Fibroblast of skin of right biceps (primary cell): ENCODE results near the gene SPDYE17.
A peak's percentile ranks its signal among the peaks of the same experiment; 100 is the strongest.
"Not testable (repeated sequence)": the region's sequence is repeated elsewhere in the genome, so short reads cannot be mapped to it uniquely, and the experiment has no call there.

Source experiments
- DNase-seq: peaks from one replicate; pipeline ENCODE4 v3.0.0-alpha.2; 2013

The SPDYE17 gene, protein sequence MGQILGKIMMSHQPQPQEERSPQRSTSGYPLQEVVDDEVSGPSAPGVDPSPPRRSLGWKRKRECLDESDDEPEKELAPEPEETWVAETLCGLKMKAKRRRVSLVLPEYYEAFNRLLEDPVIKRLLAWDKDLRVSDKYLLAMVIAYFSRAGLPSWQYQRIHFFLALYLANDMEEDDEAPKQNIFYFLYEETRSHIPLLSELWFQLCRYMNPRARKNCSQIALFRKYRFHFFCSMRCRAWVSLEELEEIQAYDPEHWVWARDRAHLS

DNA sequence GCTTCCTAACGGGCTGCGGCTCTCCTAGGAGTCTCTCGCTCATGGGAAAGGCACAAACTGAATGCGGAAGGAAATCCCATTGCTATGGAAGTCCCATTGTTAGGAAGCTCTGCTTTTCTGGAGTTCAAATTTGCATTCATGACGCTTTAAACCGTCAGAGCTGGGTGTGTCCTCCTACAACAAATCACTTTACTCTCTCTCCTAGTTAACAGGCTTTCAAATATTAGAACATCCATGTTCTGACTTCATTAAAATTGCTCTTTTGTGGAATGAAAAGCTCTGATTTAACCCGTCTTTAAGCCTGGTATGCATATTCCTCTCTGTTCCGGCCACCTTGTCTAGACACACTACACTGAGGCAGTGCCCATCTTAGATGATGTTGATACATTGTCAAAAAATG, at the start of gene SPDYE17:
SPDYE17 (minus strand) TSS at position 101 of the 400 bp plus-strand sequence. CDS start 1,791 bp downstream, outside the sequence.
- not testable (repeated sequence) for DNase-seq

DNA sequence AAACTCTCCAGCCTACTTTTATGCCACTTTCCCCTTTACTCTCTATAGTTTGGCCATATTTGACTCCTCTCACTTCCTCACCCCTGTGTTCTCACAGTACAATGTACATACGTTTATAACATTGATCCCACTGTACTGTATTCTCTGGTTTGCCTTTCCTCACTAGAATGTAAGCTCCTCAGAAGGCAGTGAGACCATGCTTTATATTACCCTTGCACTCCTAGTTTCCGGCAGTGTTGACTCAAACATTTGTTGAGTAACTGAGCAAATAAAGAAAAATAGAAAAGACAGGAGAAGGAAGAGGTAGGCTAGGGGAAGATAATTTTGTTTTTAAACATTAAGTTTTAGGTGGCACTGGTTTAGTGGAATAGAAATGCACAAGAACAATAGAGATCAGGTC, 48.1 kb upstream of the SPDYE17 start:
- not testable (repeated sequence) for DNase-seq

DNA sequence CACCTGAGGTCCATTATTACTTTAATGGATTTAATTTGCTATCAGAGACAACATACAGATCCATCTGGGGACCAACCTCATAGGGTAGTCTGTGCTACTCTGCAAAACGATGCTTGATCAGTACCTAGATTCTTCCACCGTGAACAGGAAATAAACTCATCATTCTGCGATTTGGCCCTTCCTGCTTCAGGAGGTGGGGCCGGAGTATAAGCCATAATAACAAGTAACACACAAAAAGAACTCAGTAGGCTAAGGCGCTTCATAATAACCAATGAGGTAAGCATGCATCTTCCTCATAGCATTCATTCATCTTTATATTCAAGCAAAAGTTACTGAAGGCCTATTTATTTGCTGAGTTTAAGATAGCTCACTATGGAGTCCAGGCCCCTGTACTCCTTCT, 47.5 kb upstream of the SPDYE17 start:
- not testable (repeated sequence) for DNase-seq

DNA sequence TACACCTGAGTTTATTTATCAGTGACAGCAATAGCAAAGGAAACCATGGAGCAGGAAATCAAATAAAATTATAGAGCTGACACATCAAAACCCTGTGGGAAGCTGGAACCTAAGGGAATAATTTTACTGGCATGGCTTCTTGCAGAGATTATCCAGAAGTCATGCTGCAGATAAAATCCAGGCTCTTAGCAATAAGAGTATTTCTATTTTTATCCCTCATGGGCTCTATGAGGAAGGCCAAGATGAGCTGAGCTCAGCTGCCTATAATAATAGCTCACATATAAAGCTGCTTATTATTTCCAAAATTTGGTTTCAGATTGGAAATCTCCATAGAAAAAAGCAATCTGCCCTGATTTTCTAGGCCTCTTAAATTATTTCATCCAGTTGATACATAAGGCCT, 47.0 kb upstream of the SPDYE17 start:
- not testable (repeated sequence) for DNase-seq

DNA sequence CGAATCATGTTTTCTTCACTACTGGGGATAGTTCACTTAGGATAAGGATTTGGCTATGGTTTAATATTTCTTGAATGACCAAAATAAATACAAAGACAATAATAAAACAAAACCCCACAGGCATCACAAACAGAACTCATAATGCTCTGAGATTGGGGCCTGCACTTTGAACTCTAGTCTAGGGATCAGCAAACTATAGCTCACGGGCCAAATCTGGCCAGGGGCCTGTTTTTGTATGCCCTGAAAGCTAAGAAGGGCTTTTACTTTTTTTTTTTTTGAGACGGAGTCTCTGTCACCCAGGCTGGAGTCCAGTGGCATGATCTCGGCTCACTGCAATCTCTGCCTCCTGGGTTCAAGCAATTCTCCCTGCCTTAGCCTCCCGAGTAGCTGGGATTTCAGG, 44.9 kb upstream of the SPDYE17 start:
- not testable (repeated sequence) for DNase-seq

DNA sequence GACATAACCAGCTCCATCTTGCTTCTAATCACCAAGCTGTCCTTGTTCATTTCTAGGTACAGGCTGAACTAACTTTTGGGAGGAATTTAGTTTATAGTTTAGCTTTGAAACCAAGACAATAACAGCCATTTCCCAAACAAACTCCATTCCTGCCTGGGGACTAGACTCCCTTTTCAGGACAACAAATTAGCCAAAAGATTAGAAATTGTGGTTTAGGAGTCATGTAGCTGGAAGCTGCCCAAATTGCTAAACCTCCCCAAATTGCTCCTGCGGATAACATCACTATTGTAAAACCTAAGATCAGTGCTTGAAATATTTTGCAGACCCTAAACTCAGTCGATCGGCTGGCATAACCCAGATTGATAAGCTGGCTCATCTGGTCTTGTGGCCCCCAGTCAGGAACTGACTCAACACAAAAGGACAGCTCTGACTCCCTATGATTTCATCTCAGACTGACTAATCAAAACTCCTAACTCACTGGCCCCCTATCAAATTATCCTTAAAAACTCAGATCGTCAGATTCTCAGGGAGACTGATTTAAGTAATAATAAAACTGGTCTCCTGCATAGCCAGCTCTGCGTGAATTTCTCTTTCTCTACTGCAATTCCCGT, 42.7 kb upstream of the SPDYE17 start:
- DNase-seq: peak; percentile 22

DNA sequence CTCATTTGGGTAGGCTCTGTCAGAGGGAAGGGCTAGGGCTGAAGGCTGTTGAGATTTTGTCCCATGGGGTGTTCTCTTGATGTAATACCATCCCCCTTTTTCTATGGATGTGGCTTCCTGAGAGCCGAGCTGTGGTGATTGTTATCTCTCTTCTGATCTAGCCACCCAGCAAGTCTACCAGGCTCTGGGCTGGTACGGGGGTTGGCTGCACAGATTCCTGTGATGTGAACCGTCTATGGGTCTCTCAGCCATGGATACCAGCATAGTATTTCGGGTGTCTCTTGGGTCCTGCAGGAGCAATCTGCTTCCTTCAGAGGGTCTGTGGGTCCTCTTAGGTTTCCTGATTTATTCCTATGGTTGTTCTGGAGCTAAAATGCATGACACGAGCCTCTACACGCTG, 38.9 kb upstream of the SPDYE17 start:
- DNase-seq: not testable (repeated sequence)

DNA sequence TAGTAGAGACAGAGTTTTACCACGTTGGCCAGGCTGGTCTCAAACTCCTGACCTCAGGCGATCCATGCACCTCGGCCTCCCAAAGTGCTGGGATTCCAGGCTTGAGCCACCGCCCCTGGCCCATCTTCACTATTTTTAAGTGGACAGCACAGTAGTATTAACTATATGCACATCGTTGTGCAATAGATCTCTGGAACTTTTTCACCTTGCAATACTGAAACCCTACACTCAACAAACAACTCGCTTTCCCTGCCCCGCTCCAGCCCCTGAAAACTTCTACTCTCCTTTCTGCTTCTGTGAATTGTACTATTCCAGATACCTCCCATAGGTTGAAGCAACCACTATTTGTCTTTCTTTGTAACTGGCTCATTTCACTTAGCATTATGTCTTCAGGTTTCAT, 33.7 kb upstream of the SPDYE17 start:
- DNase-seq: not testable (repeated sequence)

DNA sequence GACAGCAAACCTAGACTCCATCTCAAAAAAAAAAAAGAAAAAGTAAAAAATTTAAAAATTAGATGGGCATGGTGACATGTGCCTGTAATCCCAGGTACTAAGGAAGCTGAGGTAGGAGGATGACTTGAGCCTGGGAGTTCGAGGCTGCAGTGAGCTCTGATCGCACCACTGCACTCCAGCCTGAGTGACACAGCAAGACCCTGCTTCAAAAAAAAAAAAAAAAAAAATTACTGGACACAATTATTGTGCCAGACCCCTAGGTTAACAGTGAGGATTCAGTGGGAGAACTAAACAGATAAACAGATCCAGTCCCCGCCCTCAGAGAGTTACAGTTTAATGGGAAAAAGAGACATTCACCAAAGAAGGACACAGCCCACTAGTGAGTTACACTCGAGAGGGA, 31.6 kb upstream of the SPDYE17 start:
- DNase-seq: not testable (repeated sequence)

DNA sequence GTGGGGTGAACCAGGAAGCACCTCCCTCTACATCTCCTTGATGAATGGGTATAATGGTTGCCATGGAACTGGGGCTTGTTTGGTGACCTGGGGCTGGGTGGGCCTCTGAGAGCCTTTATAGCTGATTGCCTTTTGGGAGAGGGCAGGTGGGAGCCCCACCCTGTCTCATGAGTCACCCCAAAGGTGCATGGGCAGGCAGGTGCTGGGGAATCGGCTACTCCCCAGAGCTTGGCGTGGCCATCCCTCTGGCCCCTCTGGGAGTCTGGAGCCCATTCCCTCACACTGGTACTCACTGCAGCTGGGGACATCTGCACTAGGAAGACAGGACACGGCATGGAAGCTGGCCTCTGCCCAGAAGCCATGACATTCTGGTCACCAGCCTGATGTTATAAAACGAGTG, 30.4 kb upstream of the SPDYE17 start, which contains the start of gene SPDYE18:
SPDYE18 (minus strand) TSS at position 2 of the 400 bp plus-strand sequence. CDS start 2,046 bp downstream, outside the sequence.
- not testable (repeated sequence) for DNase-seq

DNA sequence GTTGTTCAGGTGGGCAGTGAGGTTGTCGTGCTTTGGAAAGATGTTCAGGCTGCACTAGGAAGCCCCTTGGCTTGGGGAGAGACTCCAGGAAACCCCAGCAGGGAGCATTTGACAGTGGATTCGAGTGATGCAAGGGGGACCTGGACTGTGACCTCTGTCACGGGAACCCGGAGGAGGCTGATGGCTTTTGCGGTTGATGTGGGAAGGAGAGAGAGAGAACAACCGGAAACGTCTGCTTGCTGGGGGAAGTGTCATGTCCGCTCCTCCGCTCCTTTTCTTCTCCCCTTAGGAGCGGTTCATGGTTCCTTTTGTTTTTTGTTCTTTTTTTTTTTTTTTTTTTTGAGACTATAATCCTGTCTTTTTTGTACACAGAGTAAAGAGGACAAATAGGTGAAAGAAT, 5.8 kb downstream of the SPDYE17 start:
- DNase-seq: not testable (repeated sequence)

DNA sequence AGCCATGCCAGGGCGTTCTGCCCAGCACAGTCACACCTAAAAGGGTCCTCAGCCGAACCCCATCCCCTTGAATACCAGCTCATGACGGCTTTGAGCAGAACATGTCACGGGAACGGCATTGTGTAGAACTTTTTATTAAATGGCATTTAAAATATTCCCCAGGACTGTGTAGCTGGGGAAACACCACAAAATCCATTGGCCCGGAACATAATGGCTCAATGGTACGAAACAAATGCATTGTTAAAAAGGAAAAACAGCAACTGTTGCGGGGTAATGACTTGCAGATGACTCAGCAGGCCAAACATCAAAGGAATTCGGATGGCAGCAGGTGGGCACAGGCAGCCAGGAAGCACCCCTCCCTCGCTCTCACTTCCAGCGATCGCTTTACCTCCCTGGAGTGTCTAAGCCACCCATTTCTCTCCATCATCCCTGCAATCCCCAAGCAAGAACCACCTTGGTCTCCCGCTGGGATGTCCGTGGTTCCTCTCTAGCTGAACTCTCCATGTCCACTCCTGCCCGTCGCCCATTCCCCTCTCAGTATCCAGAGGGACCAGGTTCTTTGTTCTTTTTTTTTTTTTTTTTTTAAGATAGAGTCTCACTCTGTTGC, 22.0 kb downstream of the SPDYE17 start:
- peak; percentile 24 for DNase-seq

DNA sequence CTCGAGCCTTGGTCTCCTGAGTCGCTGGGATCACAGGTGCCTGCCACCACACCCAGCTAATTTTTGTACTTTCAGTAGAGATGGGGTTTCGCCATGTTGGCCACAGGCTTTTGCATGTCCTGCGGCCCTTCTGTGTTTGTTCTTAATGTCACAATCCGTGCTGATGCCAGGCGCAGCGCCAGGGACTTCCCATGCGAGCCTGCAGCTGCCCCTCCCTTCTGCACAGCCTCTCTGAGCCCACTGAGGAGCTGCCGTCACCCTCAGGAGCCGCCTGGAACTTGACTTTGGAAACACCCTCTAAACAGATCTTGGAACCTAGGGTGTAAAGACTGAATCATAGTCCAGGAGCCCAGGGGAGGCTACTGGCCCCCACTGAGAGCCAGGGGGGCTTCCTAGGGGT, 24.2 kb downstream of the SPDYE17 start:
- not testable (repeated sequence) for DNase-seq

DNA sequence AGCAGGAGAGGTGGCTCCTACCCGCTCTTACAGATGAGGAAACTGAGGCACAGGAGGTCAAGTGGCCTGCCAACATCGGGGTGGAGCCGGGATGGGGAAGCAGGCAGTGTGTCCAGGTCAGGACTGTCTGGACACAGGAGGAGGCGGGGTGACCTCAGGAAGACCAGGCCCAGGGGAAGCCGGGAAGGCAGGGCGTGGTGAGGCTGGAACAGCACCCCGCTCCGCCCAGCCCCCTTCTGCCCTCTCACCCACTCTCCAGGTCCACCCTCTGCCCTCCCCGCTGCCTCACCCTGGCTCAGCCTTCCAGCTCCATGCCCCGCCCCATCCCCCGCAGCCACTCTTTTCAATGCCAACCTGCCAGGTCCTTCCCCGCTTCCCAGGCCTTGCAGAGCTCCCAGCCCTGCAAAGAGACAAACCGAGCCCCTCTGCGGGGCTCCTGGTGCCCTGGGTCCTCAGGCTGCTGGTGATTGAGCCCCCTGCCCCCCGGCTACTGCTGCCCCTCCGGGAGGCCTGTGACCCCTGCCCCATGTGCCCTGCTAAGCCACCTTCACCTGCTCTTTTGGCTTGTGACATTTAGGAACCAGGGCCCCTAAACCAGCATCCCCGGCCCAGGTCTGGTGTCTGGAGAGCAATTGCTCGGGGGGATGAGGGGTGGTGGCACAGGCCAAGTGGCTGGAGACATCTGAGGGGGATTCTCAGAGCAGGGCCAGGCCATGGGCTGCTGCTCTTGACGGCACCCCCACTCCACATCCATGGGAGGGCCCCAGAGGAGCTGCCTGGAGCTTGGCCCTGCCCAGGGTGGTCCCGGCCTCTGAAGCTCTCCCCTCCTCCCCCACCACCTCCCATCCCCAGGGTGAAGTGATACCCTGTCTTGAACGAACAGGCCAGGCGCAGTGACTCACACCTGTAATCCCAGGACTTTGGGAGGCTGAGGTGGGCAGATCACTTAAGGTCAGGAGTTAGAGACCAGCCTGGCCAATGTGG, 25.7 kb downstream of the SPDYE17 start:
- not testable (repeated sequence) for DNase-seq

DNA sequence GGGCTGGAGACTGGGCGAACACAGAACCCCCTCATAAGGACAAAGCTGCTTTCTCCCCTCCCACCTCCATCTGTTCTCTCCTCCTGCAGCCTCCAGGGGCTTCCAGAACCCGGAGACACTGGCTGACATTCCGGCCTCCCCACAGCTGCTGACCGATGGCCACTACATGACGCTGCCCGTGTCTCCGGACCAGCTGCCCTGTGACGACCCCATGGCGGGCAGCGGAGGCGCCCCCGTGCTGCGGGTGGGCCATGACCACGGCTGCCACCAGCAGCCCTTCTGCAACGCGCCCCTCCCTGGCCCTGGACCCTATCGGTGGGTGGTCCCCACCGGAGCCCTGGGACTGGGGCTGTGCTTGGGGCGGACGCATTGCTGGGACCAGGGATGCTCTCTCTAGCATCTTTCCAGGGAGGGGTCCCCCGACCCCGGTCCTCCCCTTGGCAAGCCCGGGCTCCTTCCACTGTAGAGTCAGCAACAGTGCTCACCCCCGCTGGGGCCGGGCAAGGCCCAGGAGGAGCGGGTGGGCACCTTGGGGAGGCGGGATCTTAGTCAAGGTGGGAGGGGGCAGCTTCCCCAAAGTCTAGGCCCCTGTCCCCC, 26.6 kb downstream of the SPDYE17 start:
- DNase-seq: not testable (repeated sequence)

DNA sequence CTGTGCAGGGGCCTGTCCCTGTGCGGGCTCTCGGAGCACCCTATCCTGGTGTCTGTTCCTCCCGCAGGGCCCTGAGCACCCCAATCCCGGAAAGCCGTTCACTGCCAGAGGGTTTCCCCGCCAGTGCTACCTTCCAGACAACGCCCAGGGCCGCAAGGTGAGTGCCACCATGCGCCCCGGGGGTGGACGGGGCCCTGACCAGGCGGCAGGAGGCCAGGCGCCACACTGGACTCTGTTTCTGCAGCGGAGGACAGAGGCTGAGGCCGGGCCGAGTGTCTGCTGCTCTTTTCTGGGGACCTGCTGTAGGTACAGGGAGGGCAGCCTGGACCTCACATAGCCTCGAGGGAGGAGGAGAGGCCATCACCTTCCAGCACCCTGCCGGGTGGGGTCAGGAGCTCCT, 28.0 kb downstream of the SPDYE17 start:
- not testable (repeated sequence) for DNase-seq

DNA sequence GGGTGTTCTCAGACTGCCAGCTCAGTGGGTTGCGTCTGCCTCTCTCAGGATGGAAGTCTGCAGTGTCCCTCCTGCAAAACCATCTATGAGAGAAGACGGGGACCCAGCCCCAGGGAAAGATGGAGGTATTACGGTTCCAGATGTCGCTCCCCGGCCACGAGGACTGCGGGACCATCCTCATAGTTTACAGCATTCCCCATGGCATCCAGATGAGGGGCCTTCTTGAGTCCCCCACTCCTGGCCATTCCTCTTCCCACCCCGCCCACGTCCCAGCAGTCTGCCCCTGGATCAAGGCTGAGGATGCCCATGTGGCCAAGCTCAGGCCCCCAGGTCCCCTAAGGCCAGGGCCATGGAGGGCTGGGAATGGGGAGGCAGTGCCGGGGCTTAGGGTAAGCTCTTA, 28.9 kb downstream of the SPDYE17 start:
- DNase-seq: not testable (repeated sequence)

DNA sequence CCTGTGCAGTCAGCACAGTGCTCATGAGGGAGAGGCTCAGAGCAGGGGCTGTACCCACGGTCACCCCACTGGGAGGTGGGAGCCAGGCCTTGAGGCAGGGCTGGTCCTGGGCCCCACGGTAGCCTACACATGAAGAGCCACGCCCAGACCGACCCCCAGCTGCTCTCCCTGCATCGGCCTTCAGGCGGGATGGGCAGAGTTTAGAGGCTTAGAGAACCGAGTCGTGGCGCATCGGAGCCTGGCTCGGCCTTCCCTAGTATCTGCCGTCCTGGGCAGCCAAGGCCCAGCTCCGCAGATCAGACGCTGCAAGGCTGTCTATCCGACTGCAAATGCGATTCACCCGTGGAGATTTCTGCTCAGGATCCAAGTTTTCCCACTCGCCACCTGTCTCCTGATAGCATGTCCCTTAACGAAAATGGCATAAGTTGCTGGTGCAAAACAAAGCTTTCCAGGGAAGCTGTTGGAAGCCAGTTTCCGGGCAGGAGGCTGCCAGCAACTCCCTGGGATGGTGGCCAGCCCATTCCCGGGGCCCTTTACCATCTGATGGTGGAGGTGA, 29.4 kb downstream of the SPDYE17 start:
- not testable (repeated sequence) for DNase-seq

DNA sequence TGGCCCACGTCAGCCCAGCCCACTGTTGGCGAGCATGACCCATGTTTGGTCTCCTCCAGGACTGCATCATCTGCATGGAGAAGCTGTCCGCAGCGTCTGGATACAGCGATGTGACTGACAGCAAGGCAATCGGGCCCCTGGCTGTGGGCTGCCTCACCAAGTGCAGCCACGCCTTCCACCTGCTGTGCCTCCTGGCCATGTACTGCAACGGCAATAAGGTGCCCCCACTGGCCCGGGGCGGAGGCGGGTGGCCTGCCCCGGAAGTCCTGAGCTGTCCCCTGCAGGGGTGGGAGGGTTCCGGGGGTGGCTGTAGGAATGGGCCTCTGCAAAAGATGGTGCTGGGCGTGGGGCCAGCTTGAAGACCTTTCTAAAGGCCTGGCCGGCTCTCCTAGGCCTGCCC, 30.1 kb downstream of the SPDYE17 start:
- not testable (repeated sequence) for DNase-seq

DNA sequence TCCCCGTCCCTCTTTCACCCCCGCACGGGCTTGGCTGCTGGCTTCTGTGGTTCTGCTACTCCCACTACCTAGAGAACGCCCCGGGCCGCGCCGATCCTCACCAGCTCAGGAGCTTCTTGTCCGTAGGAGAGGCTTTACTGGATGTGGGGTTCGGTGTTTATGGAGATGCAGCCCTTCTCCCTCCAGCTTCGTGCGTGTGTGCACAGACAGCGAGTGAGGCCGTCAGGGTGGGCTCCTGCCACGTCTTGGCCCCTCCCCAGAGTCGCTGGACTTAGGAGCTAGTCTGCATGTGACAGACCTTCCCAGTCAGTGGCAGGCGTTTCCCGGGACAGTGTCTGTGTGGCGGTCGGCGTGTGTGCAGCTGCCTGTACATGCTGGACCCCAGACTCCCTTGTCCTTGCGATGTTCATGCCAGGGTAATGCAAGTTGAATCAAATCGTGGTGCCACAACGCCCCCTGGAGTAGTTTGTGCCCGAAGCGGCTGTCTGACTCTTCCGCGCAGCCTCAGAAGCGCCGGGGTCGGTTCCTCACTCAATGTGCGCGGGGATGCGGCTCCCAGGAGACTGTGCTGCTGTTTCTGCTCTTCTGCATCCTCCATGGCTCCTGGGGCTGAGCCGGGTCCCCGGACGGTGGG, 32.6 kb downstream of the SPDYE17 start:
- DNase-seq: not testable (repeated sequence)

DNA sequence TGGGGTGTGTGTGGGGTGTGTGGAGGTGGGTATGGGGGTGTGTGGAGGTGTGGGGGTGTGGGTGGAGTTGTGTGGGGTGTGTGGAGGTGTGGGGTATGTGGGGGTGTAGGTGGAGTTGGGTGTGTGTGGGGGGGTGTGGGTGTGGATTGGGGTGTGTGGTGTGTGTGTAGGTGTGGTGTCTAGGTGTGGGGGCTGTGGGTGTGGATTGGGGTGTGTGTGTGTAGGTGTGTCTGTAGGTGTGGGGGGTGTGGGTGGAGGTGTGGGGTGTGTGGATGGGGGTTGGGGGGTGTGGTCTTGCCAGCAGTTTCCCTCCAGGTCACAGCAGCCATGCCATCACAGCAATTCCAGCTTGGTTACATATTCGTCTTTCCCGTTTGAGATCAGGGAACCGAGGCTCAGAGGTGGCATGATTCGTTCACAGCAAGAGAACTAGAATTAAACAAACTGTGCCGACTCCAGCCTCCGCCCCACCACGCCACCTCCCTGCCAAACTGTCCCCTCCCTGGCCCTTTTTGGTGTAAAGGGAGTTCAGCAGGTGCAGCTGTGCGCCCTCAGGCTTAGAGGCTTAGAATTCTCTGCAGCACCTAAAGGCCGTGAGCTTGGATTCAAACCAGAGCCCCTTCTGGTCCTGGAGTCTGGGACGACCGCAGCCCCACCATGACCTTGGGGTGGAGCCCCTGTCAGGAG, 33.3 kb downstream of the SPDYE17 start:
- not testable (repeated sequence) for DNase-seq
